Glomerular visceral epithelial cell (primary cell): ENCODE measurements around the gene LIX1L.

ENCODE experiments used
- DNase-seq: peaks from one replicate; pipeline ENCODE4 v3.0.0-alpha.2; 2016; ENCODE audit errors: extremely low spot score

The LIX1L gene

DNA sequence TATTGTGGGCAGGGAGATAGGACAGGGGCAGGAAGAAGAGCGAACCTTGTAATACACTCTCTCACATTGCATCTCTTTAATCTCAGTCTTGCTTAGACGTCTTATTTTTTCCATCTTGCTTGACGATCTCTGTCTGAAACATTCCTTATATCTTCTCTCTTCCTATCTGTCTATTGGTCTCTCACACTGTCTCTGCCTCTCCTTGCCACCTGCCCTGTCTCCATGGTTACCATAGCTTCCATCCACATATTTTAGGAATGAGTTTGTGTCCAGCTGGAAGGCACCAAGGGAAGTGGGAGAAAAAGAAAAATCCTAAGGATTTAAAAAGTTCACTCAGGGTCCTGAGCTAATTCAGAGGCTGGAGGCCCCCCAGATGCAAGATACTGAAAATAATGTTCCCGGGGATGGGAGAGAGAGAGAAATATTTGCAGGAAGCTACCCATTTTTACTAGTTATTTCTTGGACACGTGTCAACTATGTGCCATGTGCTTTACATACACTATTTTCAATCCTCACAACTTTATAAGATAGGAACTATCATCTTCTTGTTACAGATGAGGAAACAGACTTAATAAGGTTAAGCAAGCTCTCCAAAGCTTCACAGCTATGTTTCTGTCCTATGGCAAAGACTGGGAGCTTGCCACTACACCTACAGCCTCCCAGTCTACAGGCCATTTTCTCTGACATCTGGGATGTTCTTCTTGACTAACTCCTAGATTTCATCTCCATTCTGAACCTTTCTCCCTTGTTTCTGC lies 5.6 kb upstream of the LIX1L start:
- DNase-seq: peak; percentile 78

GRCh38 chr1:145962157-145963102 lies 4.6 kb upstream of the LIX1L start:
- DNase-seq: no peak

DNA sequence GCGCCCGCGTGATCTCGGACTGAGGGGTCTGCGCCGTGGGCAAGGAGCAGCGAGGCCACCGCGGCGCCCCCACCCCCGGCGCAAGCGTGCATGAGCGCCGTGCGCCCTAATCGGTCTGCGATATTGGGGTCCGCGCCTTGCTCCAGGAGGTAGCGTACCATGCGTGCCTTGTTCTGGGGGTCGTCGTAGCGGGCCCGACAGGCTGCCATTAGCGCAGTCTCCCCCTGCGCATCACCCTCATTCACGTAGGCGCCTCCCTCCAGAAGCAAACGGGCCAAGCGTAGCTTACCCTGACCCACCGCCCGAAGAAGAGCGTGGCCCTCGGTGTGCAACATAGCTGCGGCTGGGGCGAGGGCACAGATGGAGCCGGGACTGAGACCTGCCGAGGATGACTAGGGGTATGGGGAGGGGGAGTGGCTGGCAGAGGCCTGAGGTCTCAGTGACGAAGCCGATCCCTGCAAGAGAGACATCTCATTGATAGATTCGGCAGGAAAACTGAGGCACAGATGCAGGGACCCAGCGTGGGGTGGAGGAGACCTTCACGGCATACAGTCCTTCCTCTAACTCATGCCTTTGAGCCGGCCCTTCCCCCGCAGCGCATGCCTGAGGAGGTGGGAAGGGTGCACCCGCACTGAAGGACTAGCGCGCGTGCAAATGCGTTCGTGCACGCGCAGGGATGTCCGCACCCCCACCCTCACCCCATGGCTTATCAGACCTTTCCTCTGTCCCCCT lies 3.8 kb upstream of the LIX1L start:
- no peak for DNase-seq

- DNase-seq: no peak
Observed at GRCh38 chr1:145961109-145961424, 3.2 kb upstream of the LIX1L start.

DNA sequence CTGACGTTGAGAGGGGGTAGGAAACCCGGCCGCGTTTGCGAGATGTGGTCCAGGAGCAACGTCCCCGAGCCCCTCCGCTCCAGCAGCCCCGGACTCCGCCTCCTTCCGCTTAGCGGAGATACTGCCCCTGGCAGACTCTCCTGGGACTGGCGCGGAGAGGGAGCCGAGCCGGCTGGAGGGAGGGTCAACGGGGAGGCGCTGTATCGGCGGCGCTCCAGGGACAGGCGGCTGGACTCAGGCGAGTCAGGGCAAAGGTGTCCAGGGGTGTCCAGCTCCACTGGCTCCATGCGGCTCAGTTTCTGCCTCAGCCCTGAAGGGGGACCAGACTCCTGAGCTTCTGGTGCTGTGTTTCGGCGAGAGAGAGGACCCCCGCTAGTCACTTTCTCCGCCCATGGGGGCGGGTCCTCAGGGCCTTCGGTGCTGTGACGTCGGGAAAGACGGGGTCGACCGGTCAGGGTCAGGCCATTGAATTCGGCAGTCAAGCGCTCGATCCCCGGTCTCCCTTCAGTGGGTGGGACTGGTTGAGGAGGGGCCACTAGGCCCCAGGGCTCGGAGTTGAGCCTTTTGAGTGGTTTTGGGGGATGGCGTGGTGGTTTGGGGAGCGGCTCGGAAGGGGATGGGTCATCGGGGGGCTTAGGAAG lies 2.8 kb upstream of the LIX1L start:
- peak; percentile 52 for DNase-seq

DNA sequence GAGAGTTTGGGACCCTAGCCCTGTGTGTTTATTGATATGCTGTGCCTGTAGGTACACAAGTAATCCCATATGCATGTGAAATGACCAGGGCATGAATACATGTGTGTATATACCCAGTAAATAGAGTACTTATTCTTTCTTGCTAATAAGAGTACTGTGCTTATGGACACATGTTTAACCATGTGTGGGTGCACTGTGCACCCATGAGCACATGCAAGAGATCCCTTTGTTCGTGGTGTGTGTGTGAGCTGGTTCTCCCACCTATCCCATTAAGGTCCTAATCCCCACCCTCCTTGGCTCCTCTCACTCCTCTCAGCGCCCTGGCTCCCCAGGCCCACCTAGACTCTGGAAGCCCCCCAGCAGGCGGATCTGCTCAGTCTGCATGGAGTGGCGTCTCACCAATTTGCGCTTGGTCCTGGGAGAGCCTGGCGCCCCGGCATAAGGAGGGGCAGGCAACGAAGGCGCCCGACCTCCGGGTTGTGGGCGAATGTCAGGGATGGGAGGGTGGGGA lies 2.2 kb upstream of the LIX1L start:
- no peak for DNase-seq

GRCh38 chr1:145959333-145959732 lies 1.5 kb upstream of the LIX1L start:
- no peak for DNase-seq

DNA sequence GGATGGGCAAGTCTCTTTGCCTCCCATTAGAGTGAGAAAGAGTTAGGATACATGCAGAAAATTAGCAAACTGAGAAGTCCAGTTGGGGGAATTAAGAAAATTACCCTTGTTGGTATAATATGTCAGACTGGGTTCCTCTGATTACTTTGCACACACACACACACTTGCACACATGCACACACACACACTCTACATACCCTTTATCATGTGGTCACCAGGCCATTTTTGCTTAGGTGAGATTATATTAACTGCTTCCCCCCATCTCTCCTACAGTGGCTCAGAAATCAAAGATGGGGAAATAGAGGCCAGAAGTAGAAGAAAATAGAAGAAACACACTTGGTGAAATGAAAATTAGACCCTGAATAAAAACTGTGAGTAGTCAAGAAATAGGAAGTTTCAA lies 917 bp upstream of the LIX1L start:
- DNase-seq: no peak

GRCh38 chr1:145956781-145957442 lies 905 bp downstream of the LIX1L start:
- no peak for DNase-seq

DNA sequence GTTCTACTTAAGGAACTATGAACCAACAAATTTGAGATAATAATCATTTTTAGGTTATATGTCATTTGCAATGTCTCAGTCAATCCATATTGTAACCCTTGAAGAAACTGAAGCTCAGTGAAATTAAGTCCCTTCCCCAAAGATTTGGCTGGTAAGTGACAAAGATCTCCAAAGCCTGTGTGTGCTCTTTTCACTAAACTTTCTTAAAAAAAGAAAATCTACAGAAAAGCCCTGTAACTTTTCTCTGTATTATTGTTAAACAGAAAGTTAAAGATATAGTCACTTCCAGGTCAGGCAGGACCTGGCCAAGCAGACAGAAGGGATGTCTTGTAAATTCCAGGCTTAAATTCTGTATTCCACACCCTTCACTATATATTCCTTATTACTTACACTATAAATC lies 1.5 kb downstream of the LIX1L start:
- DNase-seq: no peak

DNA sequence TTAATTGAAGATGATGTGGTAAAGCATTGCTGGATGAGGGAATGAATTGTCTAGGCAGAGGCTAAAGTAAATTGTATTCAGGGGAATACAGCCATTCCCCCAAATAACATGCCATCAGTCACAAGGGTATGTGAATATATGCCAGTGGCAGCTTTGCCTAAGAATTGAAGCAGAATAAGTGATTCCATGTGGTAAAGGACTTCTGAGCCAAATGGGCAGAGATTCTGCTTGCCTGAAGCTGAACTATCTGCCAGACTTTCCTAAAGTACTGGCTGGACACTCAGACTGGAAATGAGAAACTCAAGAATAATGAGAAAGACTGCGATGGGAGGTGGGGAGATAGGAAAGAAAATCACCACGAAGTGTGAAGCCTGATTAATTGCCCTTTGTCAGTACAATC lies 2.4 kb downstream of the LIX1L start:
- DNase-seq: no peak

GRCh38 chr1:145953861-145954260 lies 4.0 kb downstream of the LIX1L start:
- no peak for DNase-seq

- no peak for DNase-seq
Observed at GRCh38 chr1:145952903-145953302, 4.9 kb downstream of the LIX1L start.

GRCh38 chr1:145951526-145951925 lies 6.3 kb downstream of the LIX1L start:
- no peak for DNase-seq

DNA sequence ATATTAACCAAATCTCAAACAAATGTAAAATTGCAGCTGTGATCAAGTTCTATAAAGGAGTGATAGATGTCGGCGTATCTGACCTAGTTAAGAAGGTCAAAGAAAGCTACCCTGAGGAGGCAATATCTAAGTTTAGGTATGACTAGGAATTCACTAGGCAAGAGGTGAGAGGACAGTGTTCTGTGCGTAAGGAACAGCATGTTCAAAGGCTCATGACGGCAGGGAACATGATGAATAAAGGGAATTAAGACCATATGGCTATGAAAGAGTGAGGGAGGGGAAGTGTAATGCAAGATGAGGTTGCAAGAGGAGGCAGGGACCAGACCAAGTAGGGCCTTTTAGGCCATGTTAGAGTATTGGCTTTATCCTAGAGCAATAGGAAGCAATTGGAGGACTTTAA lies 8.6 kb downstream of the LIX1L start:
- no peak for DNase-seq

DNA sequence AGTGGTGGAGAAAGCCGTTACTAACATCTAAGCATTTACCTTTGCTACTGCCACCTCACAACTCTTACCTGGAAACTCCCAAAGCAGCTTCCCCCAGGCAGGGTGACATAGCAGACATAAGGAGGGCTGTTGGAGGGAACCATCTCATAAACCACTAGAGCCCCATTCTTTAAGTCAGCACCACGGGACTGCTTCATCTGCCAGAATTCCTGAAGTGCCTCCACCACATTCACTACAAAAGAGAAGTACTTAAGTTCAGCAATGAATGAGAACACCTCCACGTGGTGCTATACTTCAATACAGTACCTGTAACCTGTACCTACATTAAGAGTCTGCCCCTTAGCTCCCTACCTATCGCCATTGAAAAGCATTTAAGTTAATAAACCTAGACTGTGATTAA lies 10.3 kb downstream of the LIX1L start:
- no peak for DNase-seq

DNA sequence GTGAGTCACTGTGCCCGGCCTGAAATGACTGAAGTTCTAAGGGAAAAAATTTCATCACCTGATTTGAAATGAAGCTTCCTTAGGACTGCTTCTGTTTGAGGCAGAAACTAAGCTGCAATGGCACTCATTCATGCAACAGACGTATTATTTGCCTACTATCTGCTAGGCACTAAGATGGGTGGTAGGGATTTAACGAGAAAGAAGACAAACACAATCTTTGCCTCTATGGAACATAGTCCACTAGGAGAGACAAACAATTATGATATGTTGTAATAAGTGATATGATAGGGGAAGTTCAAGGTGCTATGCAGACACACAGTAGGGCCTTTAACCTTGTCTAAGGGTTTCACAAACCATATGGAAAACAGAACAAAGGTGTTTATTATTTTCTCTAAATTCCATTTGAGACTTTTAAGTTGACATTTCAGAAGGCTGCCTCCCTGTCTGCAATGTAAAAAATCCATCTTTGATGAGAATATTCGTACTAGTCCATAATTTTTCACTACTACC lies 11.3 kb downstream of the LIX1L start:
- DNase-seq: no peak

DNA sequence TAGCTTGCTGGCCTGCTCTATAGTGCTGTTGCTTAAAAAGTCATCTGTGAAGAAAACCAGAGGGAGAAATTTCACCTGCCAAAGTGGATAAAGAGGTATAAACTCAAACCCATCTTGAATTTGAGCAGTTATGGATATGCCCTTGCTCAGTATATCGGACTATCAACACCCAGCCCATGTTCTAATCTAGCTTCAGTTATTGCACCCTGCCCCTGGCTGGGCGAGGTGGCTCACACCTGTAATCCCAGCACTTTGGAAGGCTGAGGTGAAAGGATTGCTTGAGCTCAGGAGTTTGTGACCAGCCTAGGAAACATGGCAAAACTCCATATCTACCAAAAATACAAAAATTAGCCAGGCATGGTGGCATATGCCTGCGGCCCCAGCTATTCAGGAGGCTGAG lies 13.3 kb downstream of the LIX1L start:
- DNase-seq: no peak

DNA sequence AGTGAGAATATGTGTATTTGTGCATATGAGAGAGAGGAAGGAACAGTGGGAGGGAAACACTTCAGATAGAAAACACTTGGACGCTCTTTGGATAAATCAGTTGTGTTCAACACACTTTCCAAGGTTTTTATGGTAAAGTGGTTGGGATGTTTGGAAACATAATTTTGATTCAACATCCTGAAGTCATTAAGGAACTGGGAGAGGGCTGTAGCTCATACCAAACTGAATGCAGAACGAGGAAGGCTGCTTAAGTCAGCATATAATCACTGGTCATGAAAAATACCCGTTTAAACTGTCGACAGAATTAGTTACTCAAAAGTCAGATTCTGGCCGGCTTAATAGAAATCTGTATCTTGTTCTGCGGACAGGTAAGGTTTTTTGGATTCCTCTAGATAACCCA lies 14.9 kb downstream of the LIX1L start:
- DNase-seq: no peak

GRCh38 chr1:145942405-145942804 lies 15.4 kb downstream of the LIX1L start:
- DNase-seq: no peak

DNA sequence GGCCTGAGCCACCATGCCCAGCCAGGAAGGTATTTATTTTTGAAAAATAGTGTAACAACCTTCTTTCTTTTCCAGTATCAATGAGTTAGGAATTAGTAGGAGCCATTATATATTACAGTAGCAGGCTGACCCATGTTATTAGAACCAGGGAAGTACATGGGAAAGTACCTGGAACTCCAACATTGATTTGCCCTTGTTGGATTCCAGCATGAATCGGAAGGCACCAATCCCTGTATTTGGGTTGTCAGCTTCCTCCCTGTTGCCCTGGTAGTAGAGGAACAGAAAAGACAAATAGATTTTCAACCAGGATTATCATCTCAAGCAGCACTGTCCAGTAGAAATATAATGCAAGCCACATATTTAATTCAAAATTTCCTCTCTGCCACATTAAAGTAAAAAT lies 20.4 kb downstream of the LIX1L start:
- DNase-seq: no peak
